ENCODE measurements around the gene RABEPK. TPM values are rescaled to one million over a fixed set of nuclear protein-coding genes. Genes with fewer than 3 reads are reported as not detected.
"Not testable (repeated sequence)": the region's sequence is repeated elsewhere in the genome, so short reads cannot be mapped to it uniquely, and the experiment has no call there.

RABEPK gene
- total and polyA plus RNA-seq, 11 donors, result 7.4 to 31.1 (median 10.6) TPM

DNA sequence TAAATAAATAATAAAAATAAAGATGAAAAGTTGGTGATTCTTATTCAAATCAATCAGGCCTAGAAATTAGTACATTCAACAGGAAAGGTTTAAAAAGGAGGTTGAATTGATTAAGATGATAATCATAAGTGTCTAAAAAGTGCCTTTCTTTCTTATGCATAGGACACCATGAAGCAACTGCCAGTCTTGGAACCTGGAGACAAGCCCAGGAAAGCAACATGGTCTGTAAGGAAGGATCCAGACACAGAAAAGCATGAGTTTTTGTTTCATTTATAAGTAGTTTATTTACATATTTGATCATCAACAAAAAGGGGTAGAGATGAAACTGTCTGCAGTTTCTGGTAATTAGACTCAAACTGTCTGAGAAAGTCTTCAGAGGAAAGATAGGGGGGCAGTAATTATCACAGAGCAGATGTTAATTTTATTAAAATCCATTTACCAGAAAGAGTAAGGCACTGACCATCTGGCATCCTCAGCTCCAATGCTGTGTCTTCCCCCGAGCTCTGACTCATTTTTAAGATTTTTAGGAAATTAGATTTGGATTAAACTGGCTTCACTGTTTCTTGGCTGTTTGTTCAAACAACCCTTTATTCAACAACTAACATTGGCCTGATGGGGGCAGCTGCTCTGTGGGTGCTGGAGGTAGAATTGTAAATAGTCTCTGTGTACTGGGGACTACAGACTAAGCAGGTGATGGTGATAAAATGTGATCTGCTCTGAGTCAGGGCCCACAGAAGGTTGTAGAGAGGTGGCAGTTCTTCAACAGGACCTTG, 2.7 kb downstream of the RABEPK start:
- H3K4me3 ChIP-seq, result no peak overlapping the region
- DNase-seq (no peak), ATAC-seq (no peak)
- TF ChIP-seq CTCF (IDR thresholded peaks at IDR 0.05), result no peak
- no peak for TF ChIP-seq POLR2A (IDR thresholded peaks at IDR 0.05)
- peaks cover 0 to 55% (median 51%) of the 10 kb centered on the region in 9 donors for H3K36me3 ChIP-seq
- peaks cover 0 to 15% (median 3%) of the 10 kb centered on the region in 12 donors for H3K4me1 ChIP-seq
- H3K9me3 ChIP-seq, result no peaks in the 10 kb centered on the region
- H3K27me3 ChIP-seq, result no peaks in the 10 kb centered on the region
- 82 to 97% (median 84%) methylated on average over 1 of the region's 1 CpG for WGBS, 4 donors
- intact Hi-C loops (cut with DNase I), result loop anchor here in 4 of 10 donors (5.0 kb wide), 2 partner anchors 34 to 331 kb away; no protein-coding TSS in a partner anchor
- no peak overlapping the region for H3K27ac ChIP-seq

DNA sequence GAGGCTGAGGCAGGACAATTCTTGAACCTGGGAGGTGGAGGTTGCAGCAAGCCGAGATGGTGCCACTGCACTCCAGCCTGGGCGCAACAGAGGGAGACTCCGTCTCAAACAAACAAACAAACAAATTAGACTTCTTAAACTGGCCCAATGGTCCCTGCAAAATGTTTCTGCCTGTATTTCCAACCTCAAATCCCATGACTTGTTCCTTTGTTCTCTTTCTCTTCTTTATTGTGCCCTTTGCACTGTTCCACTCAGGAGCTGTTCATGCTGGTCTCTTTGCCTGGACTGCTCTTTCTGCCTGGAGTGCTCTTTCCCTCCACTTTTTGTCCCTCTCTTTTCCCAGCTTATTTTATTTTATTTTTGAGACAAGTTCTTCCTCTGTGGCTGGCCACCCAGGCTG, 4.1 kb downstream of the RABEPK start:
- Histone ChIP-seq H3K4me1 (peaks cover 0 to 11% (median 1%) of the 10 kb centered on the region in 12 donors), H3K27ac (no peak overlapping the region), H3K27me3 (no peaks in the 10 kb centered on the region), H3K4me3 (no peak overlapping the region), H3K9me3 (no peaks in the 10 kb centered on the region), H3K36me3 (peaks cover 0 to 69% (median 64%) of the 10 kb centered on the region in 9 donors)
- WGBS, 4 donors, result 81 to 98% (median 97%) methylated on average over 3 of the region's 3 CpGs
- intact Hi-C loops (cut with DNase I), result loop anchor here in 4 of 10 donors (5.0 kb wide), 2 partner anchors 33 to 332 kb away; no protein-coding TSS in a partner anchor
- ATAC-seq (no peak), DNase-seq (no peak)
- TF ChIP-seq POLR2A (IDR thresholded peaks at IDR 0.05), result no peak
- no peak for TF ChIP-seq CTCF (IDR thresholded peaks at IDR 0.05)

DNA sequence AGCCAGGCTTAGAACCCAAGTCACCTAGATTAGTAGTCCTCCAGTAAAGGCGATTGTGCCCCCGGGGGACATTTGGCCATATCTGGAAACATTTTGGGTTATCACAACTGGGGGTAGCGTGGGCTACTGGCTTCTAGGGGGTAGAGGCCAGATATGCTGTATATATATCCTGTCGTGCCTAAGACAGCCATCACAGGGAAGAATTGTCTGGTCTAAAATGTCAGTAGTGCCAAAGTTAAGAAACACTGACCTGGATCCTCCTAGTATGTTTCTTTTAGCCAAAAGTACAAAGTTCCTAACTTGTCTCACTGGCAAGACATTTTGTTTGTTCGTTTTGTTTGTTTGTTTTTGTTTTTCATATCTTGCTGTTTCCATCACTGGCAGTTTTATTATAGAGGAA, 13.8 kb downstream of the RABEPK start:
- DNase-seq (no peak), ATAC-seq (no peak)
- Histone ChIP-seq H3K9me3 (no peaks in the 10 kb centered on the region), H3K27ac (no peak overlapping the region), H3K4me1 (no peaks in the 10 kb centered on the region), H3K4me3 (no peak overlapping the region), H3K36me3 (peaks cover 0 to 79% (median 56%) of the 10 kb centered on the region in 9 donors), H3K27me3 (no peaks in the 10 kb centered on the region)
- TF ChIP-seq CTCF (IDR thresholded peaks at IDR 0.05), result no peak
- no peak for TF ChIP-seq POLR2A (IDR thresholded peaks at IDR 0.05)
- 87 to 90% (median 89%) methylated on average over 5 of the region's 5 CpGs for WGBS, 4 donors
- intact Hi-C loops (cut with DNase I), result no loop called here

GRCh38 chr9:125218621-125219020, 18.3 kb downstream of the RABEPK start:
- H3K27me3 ChIP-seq, result no peaks in the 10 kb centered on the region
- H3K9me3 ChIP-seq, result no peaks in the 10 kb centered on the region
- H3K27ac ChIP-seq, result no peak overlapping the region
- 93 to 98% (median 95%) methylated on average over 3 of the region's 3 CpGs for WGBS, 4 donors
- H3K4me3 ChIP-seq, result no peak overlapping the region
- ATAC-seq, result no peak
- no peaks in the 10 kb centered on the region for H3K4me1 ChIP-seq
- peaks cover 0 to 77% (median 52%) of the 10 kb centered on the region in 9 donors for H3K36me3 ChIP-seq
- DNase-seq, result no peak
- TF ChIP-seq POLR2A (IDR thresholded peaks at IDR 0.05) (no peak), CTCF (IDR thresholded peaks at IDR 0.05) (no peak)
- intact Hi-C loops (cut with DNase I), result no loop called here

DNA sequence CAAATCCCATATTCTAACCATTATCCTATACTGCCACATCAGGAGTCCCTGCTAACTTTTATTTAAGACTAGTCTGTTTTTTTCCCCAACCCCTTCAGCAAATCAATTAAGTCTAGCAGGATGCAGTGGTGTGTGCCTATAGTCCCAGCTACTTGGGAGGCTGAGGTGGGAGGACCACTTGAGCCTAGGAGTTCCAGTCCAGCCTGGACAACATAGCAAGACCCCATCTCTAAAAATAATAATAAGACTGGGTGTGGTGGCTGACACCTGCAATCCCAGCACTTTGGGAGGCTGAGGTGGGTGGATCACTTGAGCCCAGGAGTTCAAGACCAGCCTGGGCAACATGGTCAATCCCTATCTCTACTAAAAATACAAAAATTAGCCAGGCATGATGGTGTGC, 24.5 kb downstream of the RABEPK start:
- H3K4me1 ChIP-seq; H3K27me3 ChIP-seq; H3K27ac ChIP-seq; H3K4me3 ChIP-seq; ATAC-seq; intact Hi-C loops (cut with DNase I); H3K9me3 ChIP-seq; DNase-seq: not testable (repeated sequence)
- H3K36me3 ChIP-seq, result peaks cover 0 to 77% (median 62%) of the 10 kb centered on the region in 9 donors

Measured in heart left ventricle (tissue), 16 donors.